HL-60 (cell line): ENCODE results near the gene TDRKH.
"Not testable (repeated sequence)": the region's sequence is repeated elsewhere in the genome, so short reads cannot be mapped to it uniquely, and the experiment has no call there.

Experiments
- DNase-seq, 2 experiments: peaks; one replicate each; pipeline ENCODE4 v3.0.0-alpha.2; 2010 to 2020; ENCODE audit warnings: low read depth in 1 of 2, low spot score in 1 of 2
- H3K27ac ChIP-seq: fragments of 250-450 bp; sonication (Bioruptor Pico); replicated peaks from 2 replicates; pipeline ENCODE4 v1.5.1; 2020; ENCODE audit warnings: mild to moderate bottlenecking, moderate library complexity
- H3K27me3 ChIP-seq: fragments of 250-450 bp; sonication (Bioruptor Pico); 2 replicates; pipeline ENCODE4 v1.5.1; 2021; ENCODE audit warnings: mild to moderate bottlenecking, moderate library complexity; ENCODE audit not compliant: insufficient read depth, poor library complexity, severe bottlenecking
- H3K4me3 ChIP-seq: replicated peaks from 2 replicates; pipeline ENCODE4 v1.5.1; 2011; ENCODE audit warnings: mild to moderate bottlenecking, control low read depth, low read length; ENCODE audit not compliant: insufficient read depth
- GABPA ChIP-seq: IDR thresholded peaks from 2 replicates; pipeline ENCODE4 v1.6.1; 2012; ENCODE audit warnings: low read depth
- POLR2AphosphoS5 ChIP-seq: IDR thresholded peaks from 2 replicates; pipeline ENCODE4 v1.6.1; 2012; ENCODE audit warnings: low read depth
- SPI1 ChIP-seq: IDR thresholded peaks from 2 replicates; pipeline ENCODE4 v1.6.1; 2012; ENCODE audit warnings: low read depth, mild to moderate bottlenecking, borderline replicate concordance
- TF ChIP-seq, protein P1 (sequence below): IDR thresholded peaks from one replicate; pipeline ENCODE4 v1.5.1; 2011; ENCODE audit warnings: low read length, control low read depth, inconsistent platforms; ENCODE audit not compliant: insufficient read depth
- TF ChIP-seq, protein P2 (sequence below): IDR thresholded peaks from 2 replicates; pipeline ENCODE4 v1.6.1; 2012; ENCODE audit warnings: low read depth; ENCODE audit not compliant: insufficient replicate concordance

Gene TDRKH

DNA sequence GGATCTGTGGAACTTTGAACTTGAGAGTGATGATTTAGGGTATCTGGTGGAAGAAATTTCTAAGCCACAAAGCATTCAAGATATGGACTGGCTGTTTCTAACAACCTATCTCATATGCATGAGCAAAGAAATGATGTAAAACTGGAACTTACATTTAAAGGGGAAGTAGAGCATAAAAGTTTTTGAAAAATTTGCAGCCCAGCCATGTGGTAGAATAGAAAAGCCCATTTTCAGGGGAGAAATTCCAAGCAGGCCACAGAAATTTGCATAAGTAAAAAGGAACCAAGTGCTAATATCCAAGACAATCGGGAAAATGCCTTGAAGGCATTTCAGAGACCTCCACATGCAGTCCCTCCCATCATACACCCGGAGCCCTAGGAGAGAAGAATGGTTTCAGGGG, 53.3 kb downstream of the TDRKH start:
- TF ChIP-seq GABPA (no peak), POLR2AphosphoS5 (no peak)
- TF ChIP-seq, protein P1, sequence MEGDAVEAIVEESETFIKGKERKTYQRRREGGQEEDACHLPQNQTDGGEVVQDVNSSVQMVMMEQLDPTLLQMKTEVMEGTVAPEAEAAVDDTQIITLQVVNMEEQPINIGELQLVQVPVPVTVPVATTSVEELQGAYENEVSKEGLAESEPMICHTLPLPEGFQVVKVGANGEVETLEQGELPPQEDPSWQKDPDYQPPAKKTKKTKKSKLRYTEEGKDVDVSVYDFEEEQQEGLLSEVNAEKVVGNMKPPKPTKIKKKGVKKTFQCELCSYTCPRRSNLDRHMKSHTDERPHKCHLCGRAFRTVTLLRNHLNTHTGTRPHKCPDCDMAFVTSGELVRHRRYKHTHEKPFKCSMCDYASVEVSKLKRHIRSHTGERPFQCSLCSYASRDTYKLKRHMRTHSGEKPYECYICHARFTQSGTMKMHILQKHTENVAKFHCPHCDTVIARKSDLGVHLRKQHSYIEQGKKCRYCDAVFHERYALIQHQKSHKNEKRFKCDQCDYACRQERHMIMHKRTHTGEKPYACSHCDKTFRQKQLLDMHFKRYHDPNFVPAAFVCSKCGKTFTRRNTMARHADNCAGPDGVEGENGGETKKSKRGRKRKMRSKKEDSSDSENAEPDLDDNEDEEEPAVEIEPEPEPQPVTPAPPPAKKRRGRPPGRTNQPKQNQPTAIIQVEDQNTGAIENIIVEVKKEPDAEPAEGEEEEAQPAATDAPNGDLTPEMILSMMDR, result no peak
- no peak for DNase-seq
- no peaks in the 10 kb centered on the region for H3K27me3 ChIP-seq
- H3K4me3 ChIP-seq, result no peak overlapping the region
- H3K27ac ChIP-seq, result no peak overlapping the region

DNA sequence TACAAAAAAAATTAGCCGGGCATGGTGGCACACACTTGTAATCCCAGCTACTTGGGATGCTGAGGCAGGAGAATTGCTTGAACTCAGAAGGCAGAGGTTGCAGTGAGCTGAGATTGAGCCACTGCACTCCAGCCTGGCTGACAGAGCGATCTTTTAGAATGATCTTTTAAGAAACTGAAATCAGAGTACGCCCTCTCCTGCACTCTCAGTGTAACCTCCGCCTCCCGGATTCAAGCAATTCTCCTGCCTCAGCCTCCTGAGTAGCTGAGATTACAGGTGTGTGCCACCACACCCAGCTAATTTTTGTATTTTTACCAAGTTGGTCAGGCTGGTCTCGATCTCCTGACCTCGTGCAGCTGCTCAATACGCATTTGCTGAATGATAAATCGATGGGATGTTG, 56.3 kb downstream of the TDRKH start:
- not testable (repeated sequence) for DNase-seq, H3K4me3 ChIP-seq, H3K27me3 ChIP-seq, H3K27ac ChIP-seq

DNA sequence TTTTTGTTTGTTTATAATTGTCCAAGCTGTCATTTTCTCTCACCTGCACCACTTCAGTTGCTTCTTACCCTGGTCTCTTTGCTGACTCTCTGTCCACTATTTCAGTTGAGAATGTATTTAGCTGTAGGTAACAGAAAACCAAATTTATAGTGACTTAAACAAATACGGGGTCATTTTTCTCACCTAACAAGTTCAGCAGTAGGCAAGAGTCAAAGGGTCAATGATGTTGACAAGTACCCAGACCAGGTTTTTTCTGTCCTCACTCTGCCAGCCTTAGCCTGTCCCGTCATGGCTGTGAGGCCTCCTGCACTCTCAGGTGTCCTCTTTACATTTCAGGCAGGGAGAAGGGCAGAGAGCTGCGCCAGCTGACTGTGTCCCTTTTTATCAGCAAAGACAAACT, 57.2 kb downstream of the TDRKH start:
- DNase-seq, result no peak
- no peak overlapping the region for H3K4me3 ChIP-seq
- no peak overlapping the region for H3K27ac ChIP-seq
- TF ChIP-seq, protein P2, sequence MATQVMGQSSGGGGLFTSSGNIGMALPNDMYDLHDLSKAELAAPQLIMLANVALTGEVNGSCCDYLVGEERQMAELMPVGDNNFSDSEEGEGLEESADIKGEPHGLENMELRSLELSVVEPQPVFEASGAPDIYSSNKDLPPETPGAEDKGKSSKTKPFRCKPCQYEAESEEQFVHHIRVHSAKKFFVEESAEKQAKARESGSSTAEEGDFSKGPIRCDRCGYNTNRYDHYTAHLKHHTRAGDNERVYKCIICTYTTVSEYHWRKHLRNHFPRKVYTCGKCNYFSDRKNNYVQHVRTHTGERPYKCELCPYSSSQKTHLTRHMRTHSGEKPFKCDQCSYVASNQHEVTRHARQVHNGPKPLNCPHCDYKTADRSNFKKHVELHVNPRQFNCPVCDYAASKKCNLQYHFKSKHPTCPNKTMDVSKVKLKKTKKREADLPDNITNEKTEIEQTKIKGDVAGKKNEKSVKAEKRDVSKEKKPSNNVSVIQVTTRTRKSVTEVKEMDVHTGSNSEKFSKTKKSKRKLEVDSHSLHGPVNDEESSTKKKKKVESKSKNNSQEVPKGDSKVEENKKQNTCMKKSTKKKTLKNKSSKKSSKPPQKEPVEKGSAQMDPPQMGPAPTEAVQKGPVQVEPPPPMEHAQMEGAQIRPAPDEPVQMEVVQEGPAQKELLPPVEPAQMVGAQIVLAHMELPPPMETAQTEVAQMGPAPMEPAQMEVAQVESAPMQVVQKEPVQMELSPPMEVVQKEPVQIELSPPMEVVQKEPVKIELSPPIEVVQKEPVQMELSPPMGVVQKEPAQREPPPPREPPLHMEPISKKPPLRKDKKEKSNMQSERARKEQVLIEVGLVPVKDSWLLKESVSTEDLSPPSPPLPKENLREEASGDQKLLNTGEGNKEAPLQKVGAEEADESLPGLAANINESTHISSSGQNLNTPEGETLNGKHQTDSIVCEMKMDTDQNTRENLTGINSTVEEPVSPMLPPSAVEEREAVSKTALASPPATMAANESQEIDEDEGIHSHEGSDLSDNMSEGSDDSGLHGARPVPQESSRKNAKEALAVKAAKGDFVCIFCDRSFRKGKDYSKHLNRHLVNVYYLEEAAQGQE, result no peak
- TF ChIP-seq SPI1 (no peak), POLR2AphosphoS5 (no peak), GABPA (no peak)
- TF ChIP-seq, protein P1, result no peak
- H3K27me3 ChIP-seq, result no peaks in the 10 kb centered on the region

DNA sequence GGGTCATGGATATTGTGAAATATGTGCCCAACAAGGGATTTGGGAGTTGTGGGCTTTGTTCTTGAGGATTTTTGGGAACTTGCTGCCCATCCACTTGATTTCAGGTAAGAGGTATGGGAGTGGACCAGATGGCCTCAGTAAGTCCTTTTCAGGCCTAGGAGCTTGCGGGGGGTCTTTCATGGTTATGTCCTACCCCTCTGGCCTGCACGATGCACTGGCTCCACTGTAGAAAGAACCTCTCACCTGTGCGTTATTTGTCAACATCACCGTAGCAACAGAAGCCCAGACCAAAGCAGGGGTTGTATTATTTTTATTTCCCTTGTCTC, 60.4 kb downstream of the TDRKH start:
- no peak overlapping the region for H3K27ac ChIP-seq
- no peak overlapping the region for H3K4me3 ChIP-seq
- peaks cover 2% of the 10 kb centered on the region for H3K27me3 ChIP-seq
- TF ChIP-seq SPI1 (no peak), GABPA (no peak)
- TF ChIP-seq, protein P2, result no peak
- DNase-seq, result no peak

DNA sequence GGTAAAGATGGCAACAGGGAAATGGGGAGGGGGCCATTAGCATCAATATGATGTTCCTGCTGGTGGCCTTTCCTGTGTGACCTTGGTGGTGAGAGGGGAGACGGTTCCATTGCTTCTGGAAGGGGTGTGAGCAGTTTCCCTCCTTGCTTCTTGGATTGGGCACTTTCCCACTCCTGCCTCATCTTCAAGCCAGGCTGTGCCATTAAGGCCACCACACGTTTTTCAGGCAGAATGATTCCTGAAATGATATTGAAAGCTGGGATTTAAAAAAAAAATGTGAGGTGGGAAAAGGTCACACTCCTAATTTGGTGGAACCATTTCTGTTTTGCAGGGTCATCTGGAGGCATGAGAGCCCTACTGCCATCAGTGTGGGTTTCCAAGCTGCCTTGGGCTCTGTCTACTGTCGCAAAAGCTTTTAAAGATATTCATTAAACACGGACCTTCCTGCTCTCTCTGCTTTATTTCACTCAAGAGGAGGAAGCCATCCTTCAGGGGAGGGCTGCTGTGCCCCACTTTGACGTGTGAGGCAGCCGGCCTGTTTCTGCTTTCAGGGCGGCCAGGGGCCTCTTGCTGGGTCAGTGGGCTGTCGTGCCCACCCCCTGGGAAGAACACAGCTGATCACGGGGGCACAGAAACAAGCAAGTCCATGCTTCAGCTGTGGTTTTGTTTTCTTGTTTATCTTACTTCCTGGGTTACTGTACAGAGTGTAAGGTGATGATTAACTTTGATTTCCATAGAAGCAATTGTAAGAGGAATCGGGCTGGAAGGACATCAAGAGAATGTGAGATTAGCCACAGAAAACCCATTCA, 60.9 kb downstream of the TDRKH start:
- TF ChIP-seq SPI1 (no peak), POLR2AphosphoS5 (no peak), GABPA (no peak)
- TF ChIP-seq, protein P1, result no peak
- TF ChIP-seq, protein P2, result no peak
- Histone ChIP-seq H3K27me3 (peaks cover 2% of the 10 kb centered on the region), H3K27ac (no peak overlapping the region), H3K4me3 (no peak overlapping the region)
- no peak for DNase-seq
